GM21529 (cell line): ENCODE measurements around the gene EBF4.
"Not testable (repeated sequence)": the region's sequence is repeated elsewhere in the genome, so short reads cannot be mapped to it uniquely, and the experiment has no call there.

Experiments
- ATAC-seq: cut with Tn5 transposase; IDR thresholded peaks from one replicate; pipeline ENCODE4 v1.9.1; 2021; ENCODE audit not compliant: unreplicated experiment

Gene EBF4

DNA sequence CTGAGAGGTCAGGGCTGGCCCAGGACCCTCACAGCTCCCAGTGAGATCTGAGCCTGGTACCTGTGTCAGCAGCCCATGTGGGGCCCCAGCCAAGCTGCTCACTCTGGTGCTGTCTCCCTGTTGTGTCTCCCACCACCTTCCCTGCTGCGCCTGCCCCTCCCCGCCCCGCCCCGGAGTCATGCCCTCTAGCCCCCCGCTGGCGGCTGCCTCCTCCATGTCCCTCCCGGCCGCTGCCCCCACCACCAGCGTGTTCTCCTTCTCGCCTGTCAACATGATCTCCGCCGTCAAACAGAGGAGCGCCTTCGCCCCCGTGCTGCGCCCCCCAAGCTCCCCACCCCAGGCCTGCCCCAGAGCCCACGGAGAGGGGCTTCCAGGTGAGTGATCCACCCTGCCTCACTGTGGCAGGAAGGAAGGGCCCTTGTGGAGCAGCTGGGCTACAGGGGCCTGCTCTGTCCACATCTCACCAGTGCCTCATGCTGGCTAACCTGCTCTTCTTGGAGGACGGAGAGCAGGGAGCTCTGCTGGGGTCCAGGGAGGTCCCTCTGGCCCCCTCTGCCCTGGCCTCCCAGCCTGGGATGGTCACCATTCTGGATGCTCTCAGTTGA is 63.0 kb downstream of the EBF4 start:
- ATAC-seq = no peak

DNA sequence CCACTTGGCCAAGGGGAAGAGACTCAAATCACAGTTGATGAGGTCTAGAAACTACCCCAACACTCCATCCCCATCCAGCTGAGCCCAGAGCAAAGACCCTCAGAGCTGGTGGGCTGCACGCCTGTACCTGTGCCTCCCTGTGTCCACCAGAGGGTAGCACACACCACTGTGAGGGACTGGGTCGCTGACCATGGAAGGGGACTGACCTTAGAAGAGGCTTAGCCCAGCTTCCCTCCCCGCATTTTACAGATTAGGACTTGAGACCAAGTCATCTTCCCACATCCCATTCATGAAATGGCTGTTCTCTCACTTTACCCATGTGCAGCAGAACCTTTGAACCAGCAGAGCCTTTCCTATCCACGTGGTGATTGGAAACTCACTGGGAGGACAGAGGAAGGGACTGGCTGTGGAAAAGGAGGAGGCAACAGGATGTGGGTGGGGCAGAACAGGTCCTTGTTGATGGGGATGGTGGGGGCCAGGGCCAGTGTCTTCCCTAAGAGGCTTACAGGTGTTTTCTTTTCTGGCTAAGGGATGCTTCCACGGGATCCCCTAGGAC is 63.6 kb downstream of the EBF4 start:
- no peak for ATAC-seq

DNA sequence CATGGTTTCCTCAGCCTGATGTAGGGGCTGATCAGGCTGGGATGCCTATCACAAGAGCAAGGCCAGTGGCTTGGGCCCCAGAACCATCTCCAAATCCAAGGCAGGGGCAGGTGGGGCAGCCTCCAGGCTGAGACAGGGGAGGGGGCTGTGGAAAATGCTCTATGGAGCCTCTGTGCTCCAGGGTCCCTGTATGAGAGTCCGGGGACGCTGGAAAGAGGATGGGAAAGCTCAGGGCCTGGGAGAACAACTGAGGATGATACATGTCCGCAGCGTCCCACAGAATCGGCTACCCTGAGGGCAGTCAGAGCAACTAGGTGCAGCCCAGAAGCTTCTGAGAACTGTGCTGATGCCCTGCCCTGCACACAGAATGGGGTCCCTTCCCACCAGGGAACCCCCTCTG is 64.4 kb downstream of the EBF4 start:
- ATAC-seq = no peak

DNA sequence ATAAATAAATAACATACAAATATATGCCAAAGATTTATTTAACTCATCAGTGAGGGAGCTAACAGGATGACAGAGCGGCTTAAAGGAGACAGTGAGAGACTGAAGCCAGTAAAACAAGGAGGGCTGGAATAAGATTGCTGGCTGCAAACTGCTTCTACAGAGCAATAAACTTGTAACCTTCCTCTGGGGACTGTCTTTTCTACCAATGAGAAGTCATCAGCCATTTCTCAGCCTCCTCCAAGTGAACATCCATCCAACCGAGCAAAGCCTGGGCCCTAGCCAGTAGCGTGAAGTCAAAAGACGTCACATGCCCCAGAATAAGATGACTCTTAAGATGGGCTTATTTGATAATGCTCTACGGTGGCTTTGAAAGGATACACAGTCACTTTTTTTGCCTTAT is 65.4 kb downstream of the EBF4 start:
- ATAC-seq = no peak

DNA sequence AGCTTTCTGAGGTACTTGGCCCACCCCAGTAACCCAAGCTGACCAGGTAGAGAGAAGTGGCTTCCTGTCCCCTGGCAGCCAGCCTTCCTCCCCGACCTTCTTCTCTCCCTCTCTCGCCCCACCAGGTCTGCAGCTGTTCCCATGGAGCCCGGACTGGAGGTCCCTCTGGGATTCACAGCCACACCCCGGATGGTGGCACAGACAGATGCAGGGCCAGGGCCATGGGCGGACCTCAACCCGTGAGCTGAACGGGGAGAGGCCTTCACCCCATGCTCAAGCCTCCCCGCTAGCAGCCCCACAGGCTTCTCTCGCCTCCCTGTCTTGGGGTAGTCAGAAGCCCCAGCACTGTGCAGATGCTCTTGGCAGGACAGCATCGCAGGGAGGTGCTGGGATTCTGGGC is 66.6 kb downstream of the EBF4 start:
- no peak for ATAC-seq

DNA sequence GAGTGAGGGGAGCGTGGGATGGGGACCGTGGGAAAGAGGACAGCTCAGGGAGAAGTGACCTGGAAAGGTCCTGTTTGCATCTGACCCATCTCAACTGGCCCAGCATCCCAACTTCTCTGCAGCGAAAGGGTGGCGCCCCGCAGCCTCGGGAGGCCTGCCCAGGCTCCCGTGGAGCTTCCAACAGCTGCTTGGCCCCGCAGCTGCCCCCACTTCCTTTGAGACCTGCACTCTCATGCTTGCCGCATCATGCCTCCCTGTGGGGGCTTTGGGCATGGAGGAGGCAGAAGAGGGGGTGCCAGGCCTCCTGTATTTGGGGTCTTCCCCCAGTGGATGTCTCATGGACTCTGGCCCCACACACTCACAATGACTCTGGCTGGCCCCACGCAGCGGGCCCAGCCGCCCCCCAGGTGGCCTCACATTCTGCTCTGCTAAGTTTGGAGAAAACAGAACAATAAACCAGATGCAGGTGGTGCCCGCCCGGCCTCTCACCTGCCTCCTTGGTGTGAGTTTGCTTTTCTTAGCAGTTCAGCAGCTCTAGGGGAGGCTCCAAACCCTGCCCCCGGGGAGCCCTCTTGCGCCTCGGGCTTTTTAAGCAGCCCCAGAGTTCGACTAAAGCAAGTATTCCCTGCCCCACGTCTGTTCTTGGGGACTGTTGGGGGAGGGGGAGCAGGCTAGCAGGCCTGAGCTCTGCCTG is 67.2 kb downstream of the EBF4 start:
- no peak for ATAC-seq

DNA sequence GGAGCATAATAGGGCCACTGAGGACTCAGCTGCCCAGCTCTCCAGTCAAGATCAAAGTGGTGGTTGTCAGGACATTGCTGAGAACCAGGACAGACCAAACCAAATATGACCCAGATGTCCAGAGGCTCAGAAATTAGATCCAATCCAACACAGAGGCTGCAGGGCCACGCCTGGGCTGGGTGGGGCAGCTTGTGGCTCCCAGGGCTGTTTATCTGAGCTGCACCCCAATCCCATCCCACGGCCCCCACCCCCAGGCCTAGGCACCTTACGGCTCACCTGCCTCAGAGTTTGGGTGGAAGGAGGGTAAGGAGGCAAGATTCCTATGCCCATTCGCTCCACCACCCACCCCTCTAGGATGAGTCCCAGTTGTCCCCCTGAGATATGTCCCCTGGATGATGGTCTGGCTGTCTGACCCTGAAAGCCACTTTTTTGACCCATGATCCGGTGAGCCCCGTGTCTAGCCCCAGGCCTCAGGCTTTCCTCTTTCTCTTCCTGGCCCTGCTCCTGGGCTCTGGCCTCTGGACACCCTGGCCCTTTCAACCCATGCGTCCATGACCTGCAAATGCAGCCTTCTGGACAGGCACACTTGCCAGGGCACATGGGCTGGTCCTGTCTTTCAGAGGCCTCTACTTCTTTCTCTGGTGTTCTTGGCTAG is 67.8 kb downstream of the EBF4 start:
- no peak for ATAC-seq

DNA sequence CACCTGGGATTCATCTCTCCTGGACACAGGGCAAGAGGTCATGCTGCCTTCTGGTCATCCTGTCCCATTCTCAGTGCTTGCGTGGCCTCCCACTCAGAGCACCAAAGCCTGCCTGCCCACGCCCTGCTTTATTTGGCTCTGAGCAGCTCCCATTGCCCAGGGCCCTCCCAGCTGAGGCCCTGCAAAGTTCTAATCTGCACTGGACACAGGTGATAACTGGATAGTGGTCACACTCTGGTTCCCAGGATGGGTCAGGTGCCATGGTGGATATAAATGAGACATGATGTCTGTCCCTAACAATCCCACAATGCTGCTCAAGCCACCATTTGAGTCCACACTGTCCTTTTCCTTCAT is 68.3 kb downstream of the EBF4 start:
- no peak for ATAC-seq

DNA sequence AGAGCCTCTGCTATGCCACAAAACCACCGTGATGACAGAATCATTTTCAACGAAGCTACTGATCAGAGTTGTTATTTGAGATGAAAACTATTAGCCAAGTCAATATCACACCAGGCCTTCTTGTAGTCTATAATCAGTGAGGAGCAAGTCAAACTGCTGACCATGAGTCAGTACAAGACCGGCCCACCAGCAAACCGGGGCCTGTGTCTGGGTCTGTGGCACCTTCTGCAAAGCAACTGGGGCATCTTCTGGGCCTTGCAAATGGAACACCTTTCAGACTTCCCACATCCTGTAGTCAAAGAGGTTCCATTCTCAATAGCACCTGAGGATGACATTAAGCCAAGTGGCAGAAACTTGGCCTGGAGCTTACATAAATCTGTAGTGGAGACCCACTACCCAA is 69.3 kb downstream of the EBF4 start:
- ATAC-seq = no peak

DNA sequence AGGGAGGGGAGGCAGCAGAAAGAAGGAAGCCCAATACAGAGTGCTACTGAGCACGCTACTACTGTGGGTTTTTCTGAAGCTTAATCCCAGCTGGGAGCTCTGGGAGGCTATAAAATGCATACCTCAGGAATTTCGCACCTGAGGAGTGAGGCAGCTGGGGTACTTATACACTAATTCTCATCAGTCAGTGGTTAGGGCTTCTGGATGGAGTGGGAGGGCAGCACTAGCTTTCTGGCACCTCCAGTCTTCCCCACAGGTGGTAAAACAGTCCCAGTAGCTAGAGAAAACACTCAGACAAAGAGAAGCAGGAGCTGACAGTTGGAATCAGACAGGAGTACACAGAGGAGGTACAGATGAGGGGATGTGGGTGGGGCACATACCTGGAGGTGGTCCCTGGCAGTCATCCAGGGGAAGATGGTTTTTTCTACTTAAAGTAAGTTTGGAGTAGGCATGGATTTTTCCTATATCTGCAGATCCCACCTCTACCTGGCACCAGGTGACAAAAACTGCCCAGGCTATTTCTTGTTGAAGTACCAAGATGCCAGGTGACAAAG is 70.1 kb downstream of the EBF4 start:
- ATAC-seq = no peak

DNA sequence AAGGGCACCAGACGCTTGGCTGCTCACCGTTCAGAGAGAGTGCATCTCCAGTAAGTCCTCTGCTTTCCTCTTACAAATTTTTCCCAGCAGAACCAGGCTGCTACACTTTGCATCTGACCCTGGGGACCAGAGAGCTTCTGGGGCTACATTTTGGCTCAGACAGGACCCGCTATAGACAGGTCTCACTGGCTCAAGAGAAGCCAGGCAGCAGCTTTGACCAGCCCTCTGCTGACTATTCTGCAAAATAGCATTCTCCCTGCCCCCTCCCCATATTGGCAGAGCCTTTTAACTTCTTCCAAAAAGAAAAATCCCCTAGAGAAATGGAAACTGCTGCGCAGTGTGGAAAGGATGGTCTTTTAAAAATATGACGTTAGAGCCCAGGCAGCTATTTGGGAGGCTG is 70.6 kb downstream of the EBF4 start:
- ATAC-seq = no peak

DNA sequence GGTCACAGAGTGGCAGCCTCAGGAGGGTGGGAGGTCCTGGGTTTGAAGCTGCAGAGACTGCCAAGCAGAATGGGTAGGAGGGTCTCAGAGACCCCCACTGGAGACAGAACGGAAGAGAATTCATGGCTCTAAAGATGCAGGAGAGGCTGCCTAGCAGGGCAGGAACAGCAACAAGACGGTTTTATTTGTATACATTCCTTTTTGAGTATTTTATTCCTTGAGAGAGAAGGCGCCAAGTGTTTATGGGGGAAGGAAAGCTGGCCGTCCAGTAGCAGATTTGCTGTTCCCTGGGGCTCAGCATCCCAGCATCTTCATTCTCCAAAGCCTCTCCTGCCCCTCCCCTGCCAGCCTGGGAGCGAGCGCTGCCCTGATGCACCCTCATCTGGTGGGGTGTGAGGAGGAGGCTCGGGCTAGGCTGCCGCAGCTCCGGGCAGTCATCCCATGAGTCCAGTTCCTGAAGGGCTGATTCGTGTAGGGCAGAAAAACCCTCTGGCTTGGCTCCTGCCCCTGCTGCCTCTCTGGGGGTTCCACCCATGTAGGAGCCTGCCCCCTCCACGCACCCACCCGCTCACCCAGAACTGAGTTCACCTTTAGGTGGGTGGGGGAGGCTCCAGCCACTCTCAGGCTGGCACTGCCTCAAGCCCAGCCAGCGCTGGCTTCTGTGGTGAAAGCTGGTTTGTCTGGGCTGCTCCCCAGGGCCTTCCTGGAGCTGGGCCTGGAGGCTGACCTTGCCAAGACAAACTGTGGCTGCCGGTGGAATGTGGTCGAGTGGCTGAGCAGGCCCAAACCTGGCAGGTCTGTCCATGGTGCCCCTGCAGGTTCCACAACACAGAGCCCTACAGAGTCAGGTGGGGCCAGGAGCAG is 75.4 kb downstream of the EBF4 start:
- ATAC-seq = no peak

DNA sequence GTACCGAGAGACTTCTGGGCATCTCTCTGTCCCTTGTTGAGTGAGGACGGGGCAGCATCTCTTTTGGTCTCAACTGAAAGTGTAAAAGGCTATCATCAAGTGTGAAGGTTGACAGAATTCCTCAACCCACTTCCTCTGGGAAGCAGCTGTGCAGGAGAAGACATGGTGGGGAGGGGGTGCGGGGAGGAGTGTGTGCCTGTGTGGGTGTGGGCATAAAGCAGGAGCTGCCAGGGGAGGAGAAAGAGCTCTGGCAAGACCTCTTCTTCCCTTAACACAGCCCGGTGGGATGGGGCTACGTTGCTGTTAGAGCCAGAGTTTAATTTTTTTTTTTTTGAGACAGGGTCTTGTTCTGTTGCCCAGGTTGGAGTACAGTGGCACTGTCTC is 76.0 kb downstream of the EBF4 start:
- ATAC-seq = no peak

DNA sequence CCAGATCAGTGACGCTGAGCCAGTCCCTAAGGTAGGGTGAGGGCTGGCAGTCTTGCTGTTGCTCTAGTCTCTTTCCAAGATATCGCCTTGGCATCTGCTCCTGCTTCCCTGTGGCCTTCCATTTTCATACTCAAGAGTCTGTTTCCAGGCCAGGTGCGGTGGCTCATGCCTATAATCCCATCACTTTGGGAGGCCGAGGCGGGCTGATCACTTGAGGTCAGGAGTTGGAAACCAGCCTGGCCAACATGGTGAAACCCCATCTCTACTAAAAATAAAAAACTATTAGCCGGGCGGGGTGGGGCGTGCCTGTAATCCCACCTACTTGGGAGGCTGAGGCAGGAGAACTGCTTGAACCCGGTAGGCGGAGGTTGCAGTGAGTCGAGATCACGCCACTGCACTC is 77.5 kb downstream of the EBF4 start:
- not testable (repeated sequence) for ATAC-seq

DNA sequence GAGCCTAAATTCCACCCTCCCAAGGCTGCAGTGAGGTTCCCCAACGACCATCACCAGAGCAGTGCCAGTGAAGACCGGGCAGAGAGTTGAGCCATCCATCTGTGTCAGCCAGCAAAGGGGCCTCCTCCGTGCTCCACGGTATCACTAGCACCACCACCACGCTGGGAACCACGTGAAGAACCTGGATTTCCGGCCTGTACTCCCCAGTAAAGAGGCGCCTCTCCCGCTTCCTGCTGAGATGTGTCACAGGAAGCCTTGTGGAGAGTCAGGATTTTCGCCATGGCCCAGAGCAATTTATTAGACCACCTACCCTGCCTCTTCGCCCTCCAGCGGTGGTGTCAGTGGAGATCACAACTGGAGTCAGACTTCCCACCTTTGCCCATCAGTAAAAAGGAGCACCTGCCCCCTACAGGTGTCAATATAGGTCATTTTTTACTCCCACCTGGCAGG is 79.1 kb downstream of the EBF4 start:
- no peak for ATAC-seq

DNA sequence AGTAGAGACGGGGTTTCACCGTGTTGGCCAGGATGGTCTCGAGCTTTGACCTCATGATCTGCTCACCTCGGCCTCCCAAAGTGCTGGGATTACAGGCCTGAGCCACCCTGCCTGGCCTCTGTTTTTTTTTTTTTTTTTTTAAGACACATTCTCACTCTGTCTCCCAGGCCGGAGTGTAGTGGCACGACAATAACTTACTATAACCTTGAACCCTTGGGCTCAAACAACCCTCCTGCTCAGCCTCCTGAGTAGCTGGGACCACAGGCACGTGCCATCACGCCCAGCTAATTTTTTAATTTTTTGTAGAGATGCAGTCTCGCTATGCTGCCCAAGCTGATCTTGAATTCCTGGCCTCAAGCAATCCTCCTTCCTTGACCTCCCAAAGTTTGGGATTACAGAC is 81.2 kb downstream of the EBF4 start:
- ATAC-seq = no peak

DNA sequence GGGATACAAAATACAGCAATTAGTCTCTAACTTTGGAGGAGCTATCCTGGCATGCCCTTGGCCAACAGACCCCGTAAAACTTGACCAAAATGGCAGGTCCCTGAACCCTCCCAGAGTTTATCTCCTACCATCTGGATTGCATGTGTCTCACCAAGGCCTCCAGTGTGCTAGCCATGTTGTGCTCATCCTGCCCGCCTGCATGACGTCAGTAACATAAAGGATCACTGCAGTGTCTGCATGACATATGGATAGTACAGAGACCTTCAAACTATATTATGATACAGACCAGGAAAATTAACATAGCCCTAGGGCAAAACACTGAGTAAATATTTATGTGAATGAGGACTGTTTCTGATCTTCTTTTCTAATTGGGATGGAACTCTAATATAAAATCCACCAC is 82.6 kb downstream of the EBF4 start:
- ATAC-seq = no peak

DNA sequence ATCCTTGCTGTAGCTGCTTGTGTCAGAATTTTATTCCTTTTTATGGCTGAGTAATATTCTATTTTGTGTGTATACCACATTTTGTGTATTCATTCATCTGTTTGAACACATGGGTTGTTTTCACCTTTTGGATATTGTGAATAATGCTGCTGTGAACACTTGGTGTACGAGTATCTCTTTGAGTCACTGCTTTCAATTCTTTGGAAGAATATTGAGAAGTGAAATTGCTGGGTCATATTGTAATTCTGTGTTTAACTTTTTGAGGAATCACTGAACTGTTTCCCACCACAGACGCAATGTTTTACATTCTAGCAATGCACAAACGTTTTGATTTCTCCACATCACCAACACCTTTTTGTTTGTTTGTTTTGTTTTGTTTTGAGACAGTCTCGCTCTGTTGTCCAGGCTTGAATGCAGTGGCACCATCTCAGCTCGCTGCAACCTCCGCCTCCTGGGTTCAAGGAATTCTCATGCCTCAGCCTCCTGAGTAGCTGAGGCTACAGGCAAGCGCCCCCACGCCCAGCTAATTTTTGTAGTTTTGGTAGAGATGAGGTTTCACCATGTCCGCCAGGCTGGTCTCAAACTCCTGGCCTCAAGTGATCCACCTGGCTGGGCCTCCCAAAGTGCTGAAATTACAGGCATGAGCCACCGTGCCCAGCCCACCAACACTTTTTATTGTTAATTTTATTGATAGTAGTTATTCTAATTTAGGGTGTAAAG is 86.2 kb downstream of the EBF4 start:
- ATAC-seq = no peak

DNA sequence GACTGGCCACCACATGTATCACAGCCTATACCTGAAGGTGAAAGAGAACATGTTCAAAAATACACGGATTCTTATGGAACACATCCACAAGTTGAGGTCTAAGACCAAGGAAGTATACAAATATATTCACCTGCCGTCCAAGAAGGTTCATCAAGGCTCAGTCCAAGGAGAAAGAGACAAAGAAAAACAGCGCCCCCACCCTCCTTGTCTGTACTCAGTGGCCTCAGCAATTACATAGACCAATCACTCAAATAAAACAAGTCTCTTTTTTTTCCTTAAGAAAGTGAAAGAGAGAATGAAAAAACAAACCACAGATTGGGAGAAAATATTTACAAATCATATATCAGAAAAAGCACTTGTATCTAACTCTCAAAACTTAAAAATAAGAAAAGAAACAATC is 88.4 kb downstream of the EBF4 start:
- ATAC-seq = no peak

DNA sequence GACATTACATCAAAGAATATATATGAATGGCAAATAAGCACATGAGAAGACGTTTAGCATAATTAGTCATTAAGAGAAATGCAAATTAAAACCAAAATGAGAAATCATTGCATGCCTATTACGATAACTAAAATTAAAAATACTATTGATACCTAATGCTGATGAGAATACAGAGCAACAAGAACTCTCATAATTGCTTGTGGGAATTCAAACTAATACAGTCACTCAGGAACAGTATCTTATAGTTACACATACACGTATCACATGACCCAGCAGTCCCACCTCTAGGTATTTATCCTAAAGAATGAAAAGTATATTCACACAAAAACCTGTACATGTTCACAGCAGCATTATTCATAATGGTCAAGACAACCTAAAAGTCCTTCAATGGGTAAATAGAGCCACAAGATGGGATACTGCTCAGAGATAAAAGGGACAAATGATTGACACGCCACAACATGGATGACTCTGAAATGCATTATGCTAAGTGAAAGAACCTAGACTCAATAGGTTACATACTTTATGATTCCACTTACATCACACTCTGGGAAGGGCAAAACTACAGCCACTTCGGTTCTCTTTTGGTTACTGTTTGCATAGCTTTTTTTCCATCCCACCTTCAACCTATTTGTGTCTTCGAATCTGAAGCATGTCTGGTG is 91.5 kb downstream of the EBF4 start:
- ATAC-seq = no peak
